HepG2 (cell line): Measurements from ENCODE around the gene NRSN2. TPM values are rescaled to one million over a fixed set of nuclear protein-coding genes. Genes with fewer than 3 reads are reported as not detected.
A peak's percentile ranks its signal among the peaks of the same experiment; 100 is the strongest.

Source experiments
- NFKBIZ ChIP-seq: IDR thresholded peaks from 2 replicates; pipeline ENCODE4 v1.6.1; 2018; ENCODE audit warnings: missing genetic modification reagents, missing compliant biosample characterization
- SP140L ChIP-seq: sonication (generic); formaldehyde crosslinking; IDR thresholded peaks from 2 replicates; pipeline ENCODE4 v1.4.0; 2020; ENCODE audit warnings: missing genetic modification reagents, borderline replicate concordance
- ZNF678 ChIP-seq: sonication (generic); formaldehyde crosslinking; IDR thresholded peaks from 2 replicates; pipeline ENCODE4 v1.4.0; 2020; ENCODE audit warnings: mild to moderate bottlenecking, missing genetic modification reagents
- polyA plus RNA-seq, 8 experiments: library from polyadenylated mRNA; depleted of rRNA in 3 of 8; stranded (reverse) in 7 of 8; unstranded in 1 of 8; fragments of >200 nt; fragmentation: Illumina TruSeq in 4 of 8; extraction: Trizol in 4 of 8; gene quantifications; 2 replicates each; pipeline versions ENCODE4 v1.2.1 to v1.2.3, GENCODE V29; 2011 to 2016; ENCODE audit warnings: low read depth in 4 of 8, missing spikeins in 1 of 8, mixed read lengths in 1 of 8; ENCODE audit not compliant: insufficient read depth in 1 of 8
- total RNA-seq, 5 experiments: library from RNA; depleted of rRNA; stranded (reverse); fragments of >200 nt; fragmentation: Illumina TruSeq; extraction: Trizol; gene quantifications; 2 replicates each; pipeline ENCODE4 v1.2.3, GENCODE V29; 2016; ENCODE audit warnings: low read depth in 1 of 5
- TF ChIP-seq, protein P1 (sequence below): sonication (generic); formaldehyde crosslinking; IDR thresholded peaks from 2 replicates; pipeline ENCODE4 v1.5.0; 2020; ENCODE audit warnings: mild to moderate bottlenecking, missing genetic modification reagents, borderline replicate concordance
- TF ChIP-seq, protein P2 (sequence below): sonication (generic); formaldehyde crosslinking; IDR thresholded peaks from 2 replicates; pipeline ENCODE4 v1.8.0; 2022; ENCODE audit warnings: missing genetic modification reagents, mild to moderate bottlenecking, inconsistent platforms, borderline replicate concordance
- TF ChIP-seq, protein P3 (sequence below): sonication (generic); formaldehyde crosslinking; IDR thresholded peaks from 2 replicates; pipeline ENCODE4 v1.4.0; 2020; ENCODE audit warnings: mild to moderate bottlenecking, missing genetic modification reagents, borderline replicate concordance

Gene NRSN2
- total and polyA plus RNA-seq, 2 of the 13 experiments (the other 11 are each of a cell fraction or from before 2014, with no cell fraction given): 32.3 to 49.4 TPM

DNA sequence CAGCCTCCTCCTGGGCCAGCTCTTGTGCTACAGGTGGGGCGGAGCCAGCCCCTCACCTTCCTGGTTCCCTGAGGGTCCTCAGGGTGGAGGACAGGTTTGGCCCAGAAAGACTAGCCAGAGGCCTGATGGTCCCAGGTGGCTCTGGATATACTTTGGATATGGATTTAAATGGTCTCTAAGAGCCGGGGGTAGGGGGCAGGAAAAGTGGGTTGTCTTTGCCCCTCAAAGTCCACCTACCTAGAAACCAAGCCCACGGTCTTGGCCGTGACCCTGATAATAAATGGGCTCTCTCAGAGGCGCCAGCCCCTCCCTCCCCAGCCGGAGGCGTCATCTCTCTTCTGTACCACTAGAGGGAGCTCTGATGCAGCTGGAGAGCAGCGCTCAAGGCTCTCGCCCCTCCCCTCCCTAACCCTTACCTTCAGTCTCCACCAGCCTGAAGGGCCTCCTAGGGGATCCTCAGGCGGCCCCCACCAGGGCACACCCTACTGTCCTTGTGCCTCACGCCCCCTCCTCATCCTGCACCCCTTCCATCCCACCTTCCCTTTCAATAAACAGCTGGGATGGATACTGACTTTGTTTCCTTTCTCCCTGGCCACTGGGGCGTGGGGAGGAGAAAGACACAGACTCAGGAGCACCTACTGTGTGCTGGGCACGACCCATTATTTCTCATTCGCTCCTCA lies 7.5 kb downstream of the NRSN2 start (continued):
- TF ChIP-seq, protein P1, sequence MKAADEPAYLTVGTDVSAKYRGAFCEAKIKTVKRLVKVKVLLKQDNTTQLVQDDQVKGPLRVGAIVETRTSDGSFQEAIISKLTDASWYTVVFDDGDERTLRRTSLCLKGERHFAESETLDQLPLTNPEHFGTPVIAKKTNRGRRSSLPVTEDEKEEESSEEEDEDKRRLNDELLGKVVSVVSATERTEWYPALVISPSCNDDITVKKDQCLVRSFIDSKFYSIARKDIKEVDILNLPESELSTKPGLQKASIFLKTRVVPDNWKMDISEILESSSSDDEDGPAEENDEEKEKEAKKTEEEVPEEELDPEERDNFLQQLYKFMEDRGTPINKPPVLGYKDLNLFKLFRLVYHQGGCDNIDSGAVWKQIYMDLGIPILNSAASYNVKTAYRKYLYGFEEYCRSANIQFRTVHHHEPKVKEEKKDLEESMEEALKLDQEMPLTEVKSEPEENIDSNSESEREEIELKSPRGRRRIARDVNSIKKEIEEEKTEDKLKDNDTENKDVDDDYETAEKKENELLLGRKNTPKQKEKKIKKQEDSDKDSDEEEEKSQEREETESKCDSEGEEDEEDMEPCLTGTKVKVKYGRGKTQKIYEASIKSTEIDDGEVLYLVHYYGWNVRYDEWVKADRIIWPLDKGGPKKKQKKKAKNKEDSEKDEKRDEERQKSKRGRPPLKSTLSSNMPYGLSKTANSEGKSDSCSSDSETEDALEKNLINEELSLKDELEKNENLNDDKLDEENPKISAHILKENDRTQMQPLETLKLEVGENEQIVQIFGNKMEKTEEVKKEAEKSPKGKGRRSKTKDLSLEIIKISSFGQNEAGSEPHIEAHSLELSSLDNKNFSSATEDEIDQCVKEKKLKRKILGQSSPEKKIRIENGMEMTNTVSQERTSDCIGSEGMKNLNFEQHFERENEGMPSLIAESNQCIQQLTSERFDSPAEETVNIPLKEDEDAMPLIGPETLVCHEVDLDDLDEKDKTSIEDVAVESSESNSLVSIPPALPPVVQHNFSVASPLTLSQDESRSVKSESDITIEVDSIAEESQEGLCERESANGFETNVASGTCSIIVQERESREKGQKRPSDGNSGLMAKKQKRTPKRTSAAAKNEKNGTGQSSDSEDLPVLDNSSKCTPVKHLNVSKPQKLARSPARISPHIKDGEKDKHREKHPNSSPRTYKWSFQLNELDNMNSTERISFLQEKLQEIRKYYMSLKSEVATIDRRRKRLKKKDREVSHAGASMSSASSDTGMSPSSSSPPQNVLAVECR (CRISPR knock-in tag): peak; percentile 52; the same call in 1 of the 2 replicates
- TF ChIP-seq ZNF678 (0 out of 2 replicates have a peak, but pooled peaks have one; percentile 41), SP140L (CRISPR knock-in tag) (no peak; the same call in 1 of the 2 replicates), NFKBIZ (CRISPR knock-in tag) (peak; percentile 81; the same call in 1 of the 2 replicates)
- TF ChIP-seq, protein P2, sequence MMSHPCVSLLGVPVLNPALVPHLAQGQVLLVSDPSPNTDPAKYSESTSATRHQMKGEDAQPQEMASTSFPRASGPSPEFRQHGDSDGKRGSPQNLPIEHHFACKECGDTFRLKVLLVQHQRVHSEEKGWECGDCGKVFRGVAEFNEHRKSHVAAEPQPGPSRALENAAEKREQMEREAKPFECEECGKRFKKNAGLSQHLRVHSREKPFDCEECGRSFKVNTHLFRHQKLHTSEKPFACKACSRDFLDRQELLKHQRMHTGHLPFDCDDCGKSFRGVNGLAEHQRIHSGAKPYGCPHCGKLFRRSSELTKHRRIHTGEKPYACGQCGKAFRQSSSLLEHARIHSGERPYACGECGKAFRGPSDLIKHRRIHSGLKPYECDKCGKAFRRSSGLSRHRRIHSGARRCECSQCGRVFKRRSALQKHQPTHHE (CRISPR knock-in tag): peak; percentile 70; the same call in 1 of the 2 replicates
- TF ChIP-seq, protein P3, sequence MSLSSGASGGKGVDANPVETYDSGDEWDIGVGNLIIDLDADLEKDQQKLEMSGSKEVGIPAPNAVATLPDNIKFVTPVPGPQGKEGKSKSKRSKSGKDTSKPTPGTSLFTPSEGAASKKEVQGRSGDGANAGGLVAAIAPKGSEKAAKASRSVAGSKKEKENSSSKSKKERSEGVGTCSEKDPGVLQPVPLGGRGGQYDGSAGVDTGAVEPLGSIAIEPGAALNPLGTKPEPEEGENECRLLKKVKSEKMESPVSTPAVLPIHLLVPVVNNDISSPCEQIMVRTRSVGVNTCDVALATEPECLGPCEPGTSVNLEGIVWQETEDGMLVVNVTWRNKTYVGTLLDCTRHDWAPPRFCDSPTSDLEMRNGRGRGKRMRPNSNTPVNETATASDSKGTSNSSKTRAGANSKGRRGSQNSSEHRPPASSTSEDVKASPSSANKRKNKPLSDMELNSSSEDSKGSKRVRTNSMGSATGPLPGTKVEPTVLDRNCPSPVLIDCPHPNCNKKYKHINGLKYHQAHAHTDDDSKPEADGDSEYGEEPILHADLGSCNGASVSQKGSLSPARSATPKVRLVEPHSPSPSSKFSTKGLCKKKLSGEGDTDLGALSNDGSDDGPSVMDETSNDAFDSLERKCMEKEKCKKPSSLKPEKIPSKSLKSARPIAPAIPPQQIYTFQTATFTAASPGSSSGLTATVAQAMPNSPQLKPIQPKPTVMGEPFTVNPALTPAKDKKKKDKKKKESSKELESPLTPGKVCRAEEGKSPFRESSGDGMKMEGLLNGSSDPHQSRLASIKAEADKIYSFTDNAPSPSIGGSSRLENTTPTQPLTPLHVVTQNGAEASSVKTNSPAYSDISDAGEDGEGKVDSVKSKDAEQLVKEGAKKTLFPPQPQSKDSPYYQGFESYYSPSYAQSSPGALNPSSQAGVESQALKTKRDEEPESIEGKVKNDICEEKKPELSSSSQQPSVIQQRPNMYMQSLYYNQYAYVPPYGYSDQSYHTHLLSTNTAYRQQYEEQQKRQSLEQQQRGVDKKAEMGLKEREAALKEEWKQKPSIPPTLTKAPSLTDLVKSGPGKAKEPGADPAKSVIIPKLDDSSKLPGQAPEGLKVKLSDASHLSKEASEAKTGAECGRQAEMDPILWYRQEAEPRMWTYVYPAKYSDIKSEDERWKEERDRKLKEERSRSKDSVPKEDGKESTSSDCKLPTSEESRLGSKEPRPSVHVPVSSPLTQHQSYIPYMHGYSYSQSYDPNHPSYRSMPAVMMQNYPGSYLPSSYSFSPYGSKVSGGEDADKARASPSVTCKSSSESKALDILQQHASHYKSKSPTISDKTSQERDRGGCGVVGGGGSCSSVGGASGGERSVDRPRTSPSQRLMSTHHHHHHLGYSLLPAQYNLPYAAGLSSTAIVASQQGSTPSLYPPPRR (CRISPR knock-in tag): peak; percentile 43; the same call in 1 of the 2 replicates
- TF ChIP-seq, all 625 proteins: peak for 263
